ENCODE data around the gene ADGRL1.
"Not testable (repeated sequence)": the region's sequence is repeated elsewhere in the genome, so short reads cannot be mapped to it uniquely, and the experiment has no call there.

DNA sequence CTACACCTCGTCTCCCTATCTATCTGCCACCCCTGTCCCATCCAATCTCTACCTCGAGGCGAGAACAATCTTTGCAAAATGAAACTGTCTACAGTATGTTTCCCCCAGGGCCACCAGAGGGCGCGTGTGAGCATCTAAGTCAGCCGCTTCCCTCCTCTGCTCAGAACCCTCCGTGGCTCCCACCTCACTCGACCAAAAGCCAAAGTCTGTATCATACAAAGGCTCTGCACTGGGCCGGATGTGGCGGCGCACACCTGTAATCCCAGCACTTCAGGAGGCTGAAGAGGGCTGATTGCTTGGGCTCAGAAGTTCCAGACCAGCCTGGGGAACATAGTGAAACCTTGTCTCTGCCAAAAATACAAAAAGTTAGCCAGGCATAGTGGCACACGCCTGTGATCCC is 9.9 kb downstream of the ADGRL1 start:
- TF ChIP-seq, protein P1, sequence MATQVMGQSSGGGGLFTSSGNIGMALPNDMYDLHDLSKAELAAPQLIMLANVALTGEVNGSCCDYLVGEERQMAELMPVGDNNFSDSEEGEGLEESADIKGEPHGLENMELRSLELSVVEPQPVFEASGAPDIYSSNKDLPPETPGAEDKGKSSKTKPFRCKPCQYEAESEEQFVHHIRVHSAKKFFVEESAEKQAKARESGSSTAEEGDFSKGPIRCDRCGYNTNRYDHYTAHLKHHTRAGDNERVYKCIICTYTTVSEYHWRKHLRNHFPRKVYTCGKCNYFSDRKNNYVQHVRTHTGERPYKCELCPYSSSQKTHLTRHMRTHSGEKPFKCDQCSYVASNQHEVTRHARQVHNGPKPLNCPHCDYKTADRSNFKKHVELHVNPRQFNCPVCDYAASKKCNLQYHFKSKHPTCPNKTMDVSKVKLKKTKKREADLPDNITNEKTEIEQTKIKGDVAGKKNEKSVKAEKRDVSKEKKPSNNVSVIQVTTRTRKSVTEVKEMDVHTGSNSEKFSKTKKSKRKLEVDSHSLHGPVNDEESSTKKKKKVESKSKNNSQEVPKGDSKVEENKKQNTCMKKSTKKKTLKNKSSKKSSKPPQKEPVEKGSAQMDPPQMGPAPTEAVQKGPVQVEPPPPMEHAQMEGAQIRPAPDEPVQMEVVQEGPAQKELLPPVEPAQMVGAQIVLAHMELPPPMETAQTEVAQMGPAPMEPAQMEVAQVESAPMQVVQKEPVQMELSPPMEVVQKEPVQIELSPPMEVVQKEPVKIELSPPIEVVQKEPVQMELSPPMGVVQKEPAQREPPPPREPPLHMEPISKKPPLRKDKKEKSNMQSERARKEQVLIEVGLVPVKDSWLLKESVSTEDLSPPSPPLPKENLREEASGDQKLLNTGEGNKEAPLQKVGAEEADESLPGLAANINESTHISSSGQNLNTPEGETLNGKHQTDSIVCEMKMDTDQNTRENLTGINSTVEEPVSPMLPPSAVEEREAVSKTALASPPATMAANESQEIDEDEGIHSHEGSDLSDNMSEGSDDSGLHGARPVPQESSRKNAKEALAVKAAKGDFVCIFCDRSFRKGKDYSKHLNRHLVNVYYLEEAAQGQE (IDR thresholded peaks at IDR 0.05; ENCODE audit: insufficient replicate concordance, low read depth), result not testable (repeated sequence)
- TF ChIP-seq, protein P2, sequence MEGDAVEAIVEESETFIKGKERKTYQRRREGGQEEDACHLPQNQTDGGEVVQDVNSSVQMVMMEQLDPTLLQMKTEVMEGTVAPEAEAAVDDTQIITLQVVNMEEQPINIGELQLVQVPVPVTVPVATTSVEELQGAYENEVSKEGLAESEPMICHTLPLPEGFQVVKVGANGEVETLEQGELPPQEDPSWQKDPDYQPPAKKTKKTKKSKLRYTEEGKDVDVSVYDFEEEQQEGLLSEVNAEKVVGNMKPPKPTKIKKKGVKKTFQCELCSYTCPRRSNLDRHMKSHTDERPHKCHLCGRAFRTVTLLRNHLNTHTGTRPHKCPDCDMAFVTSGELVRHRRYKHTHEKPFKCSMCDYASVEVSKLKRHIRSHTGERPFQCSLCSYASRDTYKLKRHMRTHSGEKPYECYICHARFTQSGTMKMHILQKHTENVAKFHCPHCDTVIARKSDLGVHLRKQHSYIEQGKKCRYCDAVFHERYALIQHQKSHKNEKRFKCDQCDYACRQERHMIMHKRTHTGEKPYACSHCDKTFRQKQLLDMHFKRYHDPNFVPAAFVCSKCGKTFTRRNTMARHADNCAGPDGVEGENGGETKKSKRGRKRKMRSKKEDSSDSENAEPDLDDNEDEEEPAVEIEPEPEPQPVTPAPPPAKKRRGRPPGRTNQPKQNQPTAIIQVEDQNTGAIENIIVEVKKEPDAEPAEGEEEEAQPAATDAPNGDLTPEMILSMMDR (IDR thresholded peaks at IDR 0.05; ENCODE audit: insufficient read depth, low read length), result peak; percentile 59
- TF ChIP-seq SPI1 (IDR thresholded peaks at IDR 0.05; ENCODE audit: borderline replicate concordance, low read depth); GABPA (IDR thresholded peaks at IDR 0.05; ENCODE audit: low read depth); POLR2AphosphoS5 (IDR thresholded peaks at IDR 0.05; ENCODE audit: low read depth): not testable (repeated sequence)

All from HL-60 (cell line).